Stomach (tissue), 9 donors: ENCODE results near the gene PTPRD. TPM values are rescaled to one million over a fixed set of nuclear protein-coding genes. Genes with fewer than 3 reads are reported as not detected.
"Not testable (repeated sequence)": the region's sequence is repeated elsewhere in the genome, so short reads cannot be mapped to it uniquely, and the experiment has no call there.

Experiments
- DNase-seq, 2 donors: peaks; one replicate each; pipeline versions ENCODE4 v3.0.0 to v3.0.0-alpha.2; 2013 to 2019
- H3K27ac ChIP-seq, 5 donors: fragments of 200-600 bp in 4 of 5; sonication (generic) in 4 of 5; one replicate each; pipeline ENCODE4 v1.5.1; 2013 to 2019; ENCODE audit warnings: mild to moderate bottlenecking in 1 of 5, moderate library complexity in 1 of 5
- H3K27me3 ChIP-seq, 3 donors: fragments of 200-600 bp; sonication (generic); one replicate each; pipeline ENCODE4 v1.5.1; 2017 to 2019; ENCODE audit warnings: mixed run types in 1 of 3
- H3K36me3 ChIP-seq, 4 donors: fragments of 200-600 bp; sonication (generic); 1 replicate in 3 of 4; 2 replicates in 1 of 4; pipeline ENCODE4 v1.5.1; 2016 to 2019
- H3K4me1 ChIP-seq, 4 donors: fragments of 200-600 bp; sonication (generic); one replicate each; pipeline ENCODE4 v1.5.1; 2016 to 2019
- H3K4me3 ChIP-seq, 4 donors: fragments of 200-600 bp; sonication (generic) in 3 of 4; one replicate each; pipeline ENCODE4 v1.5.1; 2016 to 2019; ENCODE audit warnings: mild to moderate bottlenecking in 1 of 4
- H3K9me3 ChIP-seq, 4 donors: fragments of 200-600 bp; sonication (generic); one replicate each; pipeline ENCODE4 v1.5.1; 2016 to 2019
- EP300 ChIP-seq: sonication (generic); formaldehyde crosslinking; IDR thresholded peaks from one replicate; pipeline ENCODE4 v1.6.1; 2017; ENCODE audit warnings: antibody characterized with exemption
- POLR2A ChIP-seq, 4 donors: fragments of 450-650 bp; IDR thresholded peaks; one replicate each; pipeline ENCODE4 v1.6.1; 2016; ENCODE audit warnings: antibody characterized with exemption in 4 of 4, control low read depth in 2 of 4, mild to moderate bottlenecking in 1 of 4, moderate library complexity in 1 of 4
- POLR2AphosphoS5 ChIP-seq, 3 donors: sonication (generic); formaldehyde crosslinking; IDR thresholded peaks; one replicate each; pipeline ENCODE4 v1.6.1; 2016; ENCODE audit warnings: antibody characterized with exemption in 3 of 3
- WGBS, 5 donors: extraction: QIAGEN DNeasy Blood & Tissue Kit in 3 of 5; methylation state at CpG; one replicate each; pipeline versions ENCODE4 v1.1.5 to v1.1.7; 2013 to 2018; 5-methylcytosine and 5-hydroxymethylcytosine counted together
- intact Hi-C: fragments of 100-400 bp; cut with DNase I; formaldehyde crosslinking; loops from one replicate; pipeline ENCODE4 v1.15.1; 2023; ENCODE audit warnings: low total_unique reads
- polyA plus RNA-seq, 3 donors: library from polyadenylated mRNA; stranded (reverse); fragments of 200-250 nt; gene quantifications; one replicate each; pipeline ENCODE4 v1.2.3, GENCODE V29; 2013
- total RNA-seq, 5 donors: library from RNA; depleted of rRNA; stranded (reverse); fragments of >200 nt; gene quantifications; one replicate each; pipeline versions ENCODE4 v1.1.0 to v1.2.3, GENCODE V29; 2014 to 2016
- TF ChIP-seq, protein P1 (sequence below), 7 experiments: fragments of 450-650 bp in 4 of 7; fragments of 200-600 bp in 3 of 7; sonication (generic) in 3 of 7; IDR thresholded peaks; one replicate each; pipeline ENCODE4 v1.5.1; 2016 to 2019; ENCODE audit warnings: antibody characterized with exemption in 7 of 7, control low read depth in 2 of 7, mild to moderate bottlenecking in 1 of 7
- donor health status: healthy with polysubstance abuse.
- donor health status: Bipolar disorder and iron deficiency.
- donor health status: healthy.

The PTPRD gene
- total and polyA plus RNA-seq, 8 donors = 0.12 to 53.1 (median 1.2) TPM

DNA sequence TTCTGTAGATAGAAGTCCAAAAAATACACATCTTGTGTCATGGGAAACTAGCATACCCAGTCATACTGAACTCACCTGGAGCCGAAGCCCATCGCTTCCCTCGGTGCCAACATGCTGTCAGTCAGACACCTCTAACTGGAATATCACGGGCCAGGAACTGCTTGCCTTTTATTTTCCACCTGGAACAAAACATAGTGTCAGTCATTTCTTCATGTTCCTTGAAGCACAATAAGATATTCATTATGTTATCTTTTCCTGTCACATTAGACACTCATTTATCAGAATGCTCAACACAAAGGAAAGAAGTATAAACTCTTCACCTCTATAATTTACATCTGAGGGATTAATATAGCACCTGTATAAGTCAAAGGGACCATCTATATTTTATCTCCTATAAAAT lies 674.4 kb downstream of the PTPRD start:
- Histone ChIP-seq H3K27me3 (no peaks in the 10 kb centered on the region), H3K27ac (no peak overlapping the region), H3K4me3 (no peak overlapping the region), H3K9me3 (no peaks in the 10 kb centered on the region), H3K4me1 (no peaks in the 10 kb centered on the region), H3K36me3 (no peaks in the 10 kb centered on the region)
- 84 to 98% (median 93%) methylated on average over 4 of the region's 4 CpGs for WGBS, 5 donors
- DNase-seq = no peak
- TF ChIP-seq, protein P1, sequence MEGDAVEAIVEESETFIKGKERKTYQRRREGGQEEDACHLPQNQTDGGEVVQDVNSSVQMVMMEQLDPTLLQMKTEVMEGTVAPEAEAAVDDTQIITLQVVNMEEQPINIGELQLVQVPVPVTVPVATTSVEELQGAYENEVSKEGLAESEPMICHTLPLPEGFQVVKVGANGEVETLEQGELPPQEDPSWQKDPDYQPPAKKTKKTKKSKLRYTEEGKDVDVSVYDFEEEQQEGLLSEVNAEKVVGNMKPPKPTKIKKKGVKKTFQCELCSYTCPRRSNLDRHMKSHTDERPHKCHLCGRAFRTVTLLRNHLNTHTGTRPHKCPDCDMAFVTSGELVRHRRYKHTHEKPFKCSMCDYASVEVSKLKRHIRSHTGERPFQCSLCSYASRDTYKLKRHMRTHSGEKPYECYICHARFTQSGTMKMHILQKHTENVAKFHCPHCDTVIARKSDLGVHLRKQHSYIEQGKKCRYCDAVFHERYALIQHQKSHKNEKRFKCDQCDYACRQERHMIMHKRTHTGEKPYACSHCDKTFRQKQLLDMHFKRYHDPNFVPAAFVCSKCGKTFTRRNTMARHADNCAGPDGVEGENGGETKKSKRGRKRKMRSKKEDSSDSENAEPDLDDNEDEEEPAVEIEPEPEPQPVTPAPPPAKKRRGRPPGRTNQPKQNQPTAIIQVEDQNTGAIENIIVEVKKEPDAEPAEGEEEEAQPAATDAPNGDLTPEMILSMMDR (IDR thresholded peaks at IDR 0.05) = no peak
- TF ChIP-seq EP300 (no peak), POLR2AphosphoS5 (IDR thresholded peaks at IDR 0.05) (no peak), POLR2A (IDR thresholded peaks at IDR 0.05) (no peak)
- intact Hi-C loops = no loop called here

DNA sequence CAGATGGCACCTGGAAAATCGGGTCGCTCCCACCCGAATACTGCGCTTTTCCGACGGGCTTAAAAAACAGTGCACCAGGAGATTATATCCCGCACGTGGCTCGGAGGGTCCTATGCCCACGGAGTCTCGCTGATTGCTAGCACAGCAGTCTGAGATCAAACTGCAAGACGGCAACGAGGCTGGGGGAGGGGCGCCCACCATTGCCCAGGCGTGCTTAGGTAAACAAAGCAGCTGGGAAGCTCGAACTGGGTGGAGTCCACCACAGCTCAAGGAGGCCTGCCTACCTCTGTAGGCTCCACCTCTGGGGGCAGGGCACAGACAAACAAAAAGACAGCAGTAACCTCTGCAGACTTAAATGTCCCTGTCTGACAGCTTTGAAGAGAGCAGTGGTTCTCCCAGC lies 681.3 kb downstream of the PTPRD start:
- H3K27me3 ChIP-seq, H3K4me1 ChIP-seq, intact Hi-C loops, DNase-seq, H3K4me3 ChIP-seq, H3K36me3 ChIP-seq, H3K27ac ChIP-seq, H3K9me3 ChIP-seq: not testable (repeated sequence)
- 69 to 89% (median 83%) methylated on average over 6 to 16 of the region's 16 CpGs for WGBS, 5 donors

- DNase-seq = peak in 1 of 2 donors; percentile 40
- Histone ChIP-seq H3K27ac (no peak overlapping the region), H3K36me3 (no peaks in the 10 kb centered on the region), H3K9me3 (no peaks in the 10 kb centered on the region), H3K4me3 (no peak overlapping the region), H3K4me1 (no peaks in the 10 kb centered on the region), H3K27me3 (no peaks in the 10 kb centered on the region)
- TF ChIP-seq POLR2A (IDR thresholded peaks at IDR 0.05) = no peak
- TF ChIP-seq POLR2AphosphoS5 (IDR thresholded peaks at IDR 0.05) = no peak
- TF ChIP-seq, protein P1 (IDR thresholded peaks at IDR 0.05) = no peak
- intact Hi-C loops = no loop called here
- 48 to 83% (median 65%) methylated on average over 3 of the region's 3 CpGs for whole genome bisulfite sequencing, 5 donors
Observed at GRCh38 chr9:9924376-9924775, 688.4 kb downstream of the PTPRD start.

DNA sequence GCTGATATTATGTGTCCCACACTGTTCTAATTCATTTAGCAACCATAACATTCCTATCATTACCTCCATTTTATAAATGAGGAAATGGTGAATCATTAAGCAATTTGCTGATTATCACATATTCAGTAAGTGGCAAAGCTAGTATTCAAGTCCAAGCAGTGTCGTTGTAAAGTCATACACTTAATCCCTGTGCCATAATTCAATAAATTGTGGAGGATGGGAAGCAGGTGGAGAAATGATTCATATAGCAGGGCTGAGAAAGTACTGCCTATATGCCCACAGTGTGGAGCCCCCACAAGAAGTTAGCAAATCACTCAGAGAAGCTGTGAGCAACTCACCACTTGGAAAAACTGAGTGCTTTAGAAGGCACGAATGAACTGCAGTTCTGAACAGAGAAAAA lies 691.0 kb downstream of the PTPRD start:
- Histone ChIP-seq H3K27me3 (no peaks in the 10 kb centered on the region), H3K4me1 (no peaks in the 10 kb centered on the region), H3K9me3 (no peaks in the 10 kb centered on the region), H3K36me3 (no peaks in the 10 kb centered on the region), H3K27ac (no peak overlapping the region), H3K4me3 (no peak overlapping the region)
- intact Hi-C loops = no loop called here
- TF ChIP-seq POLR2A (IDR thresholded peaks at IDR 0.05) = no peak
- TF ChIP-seq POLR2AphosphoS5 (IDR thresholded peaks at IDR 0.05) = no peak
- no peak for TF ChIP-seq EP300
- TF ChIP-seq, protein P1 (IDR thresholded peaks at IDR 0.05) = no peak
- no peak for DNase-seq
- 61 to 76% (median 69%) methylated on average over 2 of the region's 2 CpGs for WGBS, 5 donors

GRCh38 chr9:9920425-9921060 lies 692.3 kb downstream of the PTPRD start:
- Histone ChIP-seq H3K36me3 (no peaks in the 10 kb centered on the region), H3K27me3 (no peaks in the 10 kb centered on the region), H3K9me3 (peaks cover 0 to 7% (median 6%) of the 10 kb centered on the region in 4 donors), H3K4me3 (no peak overlapping the region), H3K4me1 (no peaks in the 10 kb centered on the region), H3K27ac (no peak overlapping the region)
- intact Hi-C loops = no loop called here
- no peak for DNase-seq
- TF ChIP-seq EP300 (no peak), POLR2AphosphoS5 (IDR thresholded peaks at IDR 0.05) (no peak), POLR2A (IDR thresholded peaks at IDR 0.05) (no peak)
- TF ChIP-seq, protein P1 (IDR thresholded peaks at IDR 0.05) = no peak
- WGBS, 5 donors = 65 to 75% (median 69%) methylated on average over 7 of the region's 7 CpGs
